Osteocyte (in vitro differentiated cells): ENCODE measurements around the gene DNAI2. TPM values are rescaled to one million over a fixed set of nuclear protein-coding genes. Genes with fewer than 3 reads are reported as not detected.
"Not testable (repeated sequence)": the region's sequence is repeated elsewhere in the genome, so short reads cannot be mapped to it uniquely, and the experiment has no call there.

ENCODE experiments used
- DNase-seq: peaks from one replicate; pipeline ENCODE4 v3.0.0; 2021; ENCODE audit warnings: mixed read lengths; ENCODE audit not compliant: unreplicated experiment; ENCODE audit errors: extremely low spot score
- H3K27ac Mint-ChIP-seq: one replicate; pipeline ENCODE4 v1.8.0; 2021; ENCODE audit warnings: mild to moderate bottlenecking, mixed read lengths; ENCODE audit not compliant: unreplicated experiment
- H3K27me3 Mint-ChIP-seq: one replicate; pipeline ENCODE4 v1.8.0; 2021; ENCODE audit warnings: mixed read lengths; ENCODE audit not compliant: unreplicated experiment
- H3K36me3 Mint-ChIP-seq: one replicate; pipeline ENCODE4 v1.8.0; 2021; ENCODE audit warnings: mixed read lengths; ENCODE audit not compliant: unreplicated experiment
- H3K4me1 Mint-ChIP-seq: one replicate; pipeline ENCODE4 v1.8.0; 2021; ENCODE audit warnings: mixed read lengths; ENCODE audit not compliant: unreplicated experiment
- H3K4me3 Mint-ChIP-seq: one replicate; pipeline ENCODE4 v1.8.0; 2021; ENCODE audit warnings: mild to moderate bottlenecking, moderate library complexity, mixed read lengths; ENCODE audit not compliant: unreplicated experiment
- H3K9me3 Mint-ChIP-seq: one replicate; pipeline ENCODE4 v1.8.0; 2021; ENCODE audit warnings: mixed read lengths; ENCODE audit not compliant: unreplicated experiment
- CTCF ChIP-seq: fragments of 200-600 bp; sonication (generic); IDR thresholded peaks from 2 replicates; pipeline ENCODE4 v1.5.0; 2021; ENCODE audit warnings: antibody characterized with exemption, mild to moderate bottlenecking, moderate library complexity
- total RNA-seq: library from RNA; stranded (reverse); gene quantifications from 2 replicates; pipeline ENCODE4 v1.2.1, GENCODE V29; 2021

Gene DNAI2
- total RNA-seq, 1 donor from 2014 or later, result not detected

GRCh38 chr17:74260525-74260850 lies 13.5 kb upstream of the DNAI2 start:
- Mint-ChIP-seq H3K9me3 (no peaks in the 10 kb centered on the region), H3K27me3 (peaks cover 20% of the 10 kb centered on the region), H3K36me3 (no peaks in the 10 kb centered on the region), H3K4me3 (no peak overlapping the region), H3K4me1 (no peaks in the 10 kb centered on the region), H3K27ac (no peak overlapping the region)
- no peak for DNase-seq
- no peak for TF ChIP-seq CTCF

- H3K27ac Mint-ChIP-seq, result no peak overlapping the region
- no peaks in the 10 kb centered on the region for H3K9me3 Mint-ChIP-seq
- H3K4me1 Mint-ChIP-seq, result no peaks in the 10 kb centered on the region
- no peak for TF ChIP-seq CTCF
- no peak overlapping the region for H3K4me3 Mint-ChIP-seq
- no peak for DNase-seq
- H3K36me3 Mint-ChIP-seq, result no peaks in the 10 kb centered on the region
- H3K27me3 Mint-ChIP-seq, result peaks cover 20% of the 10 kb centered on the region
These were observed 11.4 kb upstream of the DNAI2 start for GRCh38 chr17:74262601-74263000.

DNA sequence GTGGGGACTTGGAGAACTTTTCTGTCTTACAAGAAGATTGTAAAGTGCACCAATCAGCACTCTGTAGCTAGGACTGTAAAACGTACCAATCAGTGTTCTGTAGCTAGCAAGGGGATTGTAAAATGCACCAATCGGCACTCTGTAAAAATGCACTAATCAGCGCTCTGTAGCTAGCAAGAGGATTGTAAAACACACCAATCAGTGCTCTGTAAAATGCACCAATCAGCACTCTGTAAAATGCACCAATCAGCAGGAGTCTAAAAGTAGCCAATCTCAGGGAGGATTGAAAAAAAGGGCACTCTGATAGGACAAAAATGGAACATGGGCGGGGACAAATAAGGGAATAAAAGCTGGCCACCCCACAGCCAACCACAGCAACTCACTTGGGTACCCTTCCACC lies 7.0 kb upstream of the DNAI2 start:
- not testable (repeated sequence) for H3K36me3 Mint-ChIP-seq, H3K4me3 Mint-ChIP-seq, H3K27me3 Mint-ChIP-seq, H3K27ac Mint-ChIP-seq, DNase-seq, H3K9me3 Mint-ChIP-seq, H3K4me1 Mint-ChIP-seq

DNA sequence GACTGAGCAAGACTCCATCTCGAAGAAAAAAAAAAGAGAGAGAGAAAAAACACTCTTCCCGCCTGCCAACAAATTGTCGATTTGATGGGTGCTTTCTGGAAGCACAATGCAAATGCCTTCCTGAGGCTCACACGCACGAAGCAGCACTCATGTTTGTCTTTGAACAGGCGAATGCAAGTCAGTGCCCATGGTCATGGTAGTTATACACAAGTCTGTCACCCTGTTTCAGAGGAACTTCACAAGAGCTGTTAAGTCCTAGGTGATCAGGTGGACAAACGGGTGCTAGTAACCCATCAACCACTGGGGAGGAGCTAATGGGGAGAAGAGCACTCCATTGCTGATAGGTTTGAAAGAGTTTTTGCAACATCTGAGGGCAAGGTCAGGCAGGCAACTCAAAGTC lies 6.5 kb upstream of the DNAI2 start:
- H3K9me3 Mint-ChIP-seq, result no peaks in the 10 kb centered on the region

GRCh38 chr17:74267987-74268499 lies 6.0 kb upstream of the DNAI2 start:
- Mint-ChIP-seq H3K27ac (no peak overlapping the region), H3K4me1 (peaks cover 12% of the 10 kb centered on the region), H3K4me3 (no peak overlapping the region), H3K9me3 (no peaks in the 10 kb centered on the region), H3K36me3 (no peaks in the 10 kb centered on the region), H3K27me3 (peaks cover 6% of the 10 kb centered on the region)
- no peak for TF ChIP-seq CTCF
- no peak for DNase-seq

More for the DNA sequence above, 6.5 kb upstream of the DNAI2 start:
- Mint-ChIP-seq H3K4me1 (peaks cover 7% of the 10 kb centered on the region), H3K4me3 (no peak overlapping the region), H3K27me3 (peaks cover 1% of the 10 kb centered on the region), H3K36me3 (no peaks in the 10 kb centered on the region), H3K27ac (no peak overlapping the region)
- no peak for TF ChIP-seq CTCF
- no peak for DNase-seq

DNA sequence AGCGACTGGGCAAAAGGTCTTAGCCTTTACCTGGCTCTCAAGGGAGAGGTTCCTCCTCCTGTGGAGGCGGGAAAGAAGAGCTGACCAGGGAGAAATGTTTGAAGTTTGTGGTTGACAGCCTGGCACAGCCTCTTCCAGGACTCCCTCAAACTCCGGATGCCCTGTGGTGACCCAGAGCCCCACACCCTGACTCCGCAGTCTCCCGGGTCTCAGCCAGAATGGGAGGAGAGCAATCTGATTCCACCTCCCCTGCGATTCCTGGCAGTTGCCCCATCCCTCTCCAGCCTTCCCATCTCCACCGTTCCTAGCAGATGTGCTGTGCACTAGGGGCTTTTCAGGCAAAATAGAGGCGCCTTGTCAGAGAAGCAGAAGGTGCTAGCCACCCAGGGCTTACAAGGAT lies 5.5 kb upstream of the DNAI2 start:
- Mint-ChIP-seq H3K9me3 (no peaks in the 10 kb centered on the region), H3K27ac (no peak overlapping the region), H3K4me1 (peaks cover 14% of the 10 kb centered on the region), H3K36me3 (no peaks in the 10 kb centered on the region), H3K27me3 (peaks cover 10% of the 10 kb centered on the region), H3K4me3 (no peak overlapping the region)
- TF ChIP-seq CTCF, result no peak
- DNase-seq, result no peak
